ENCODE data around the gene NFATC2.

The NFATC2 gene

DNA sequence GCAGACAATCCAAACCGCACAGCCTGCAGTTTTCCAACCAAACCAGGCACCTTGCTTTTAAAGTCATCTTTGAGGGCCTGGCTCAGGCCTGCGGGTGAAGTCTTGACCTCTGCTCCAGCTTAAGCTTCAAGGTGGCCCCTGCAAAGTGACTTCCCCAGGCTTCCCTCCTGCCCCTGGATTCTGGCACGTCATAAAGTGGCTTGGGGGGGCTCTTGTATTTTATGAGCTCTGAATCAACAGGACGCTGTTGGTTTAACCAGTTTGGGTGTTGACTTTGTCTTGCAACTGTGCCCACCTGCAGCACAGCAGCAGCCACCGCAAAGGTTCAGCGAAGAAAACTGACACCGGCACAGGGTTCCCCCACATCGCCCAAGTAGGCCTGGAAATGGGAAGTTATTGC, 81.2 kb downstream of the NFATC2 start:
- Histone ChIP-seq H3K4me3 (ENCODE audit: insufficient read depth, low read length, poor library complexity, severe bottlenecking) (no peak overlapping the region), H3K9me2 (replicated peaks; ENCODE audit: insufficient read depth, low read length) (no peaks in the 10 kb centered on the region), H3K27ac (ENCODE audit: low read depth, low read length) (peak overlapping the region; percentile 96), H3K9ac (ENCODE audit: low read length) (peak overlapping the region; percentile 43), H3K9me3 (ENCODE audit: insufficient read depth, low read length) (no peaks in the 10 kb centered on the region), H3K4me2 (ENCODE audit: low read depth, low read length, poor library complexity, severe bottlenecking) (peak overlapping the region; percentile 57), H3K36me3 (ENCODE audit: low read length) (no peaks in the 10 kb centered on the region), H4K20me1 (ENCODE audit: low read depth, low read length) (no peaks in the 10 kb centered on the region), H3K79me2 (ENCODE audit: insufficient read depth, low read length) (no peaks in the 10 kb centered on the region), H2AFZ (ENCODE audit: low read depth, low read length, severe bottlenecking) (no peak overlapping the region), H3F3A (ENCODE audit: insufficient read depth) (peaks cover 14% of the 10 kb centered on the region; the same call in 1 of the 2 replicates), H3K27me3 (ENCODE audit: low read length) (no peaks in the 10 kb centered on the region)
- TF ChIP-seq, protein P1, sequence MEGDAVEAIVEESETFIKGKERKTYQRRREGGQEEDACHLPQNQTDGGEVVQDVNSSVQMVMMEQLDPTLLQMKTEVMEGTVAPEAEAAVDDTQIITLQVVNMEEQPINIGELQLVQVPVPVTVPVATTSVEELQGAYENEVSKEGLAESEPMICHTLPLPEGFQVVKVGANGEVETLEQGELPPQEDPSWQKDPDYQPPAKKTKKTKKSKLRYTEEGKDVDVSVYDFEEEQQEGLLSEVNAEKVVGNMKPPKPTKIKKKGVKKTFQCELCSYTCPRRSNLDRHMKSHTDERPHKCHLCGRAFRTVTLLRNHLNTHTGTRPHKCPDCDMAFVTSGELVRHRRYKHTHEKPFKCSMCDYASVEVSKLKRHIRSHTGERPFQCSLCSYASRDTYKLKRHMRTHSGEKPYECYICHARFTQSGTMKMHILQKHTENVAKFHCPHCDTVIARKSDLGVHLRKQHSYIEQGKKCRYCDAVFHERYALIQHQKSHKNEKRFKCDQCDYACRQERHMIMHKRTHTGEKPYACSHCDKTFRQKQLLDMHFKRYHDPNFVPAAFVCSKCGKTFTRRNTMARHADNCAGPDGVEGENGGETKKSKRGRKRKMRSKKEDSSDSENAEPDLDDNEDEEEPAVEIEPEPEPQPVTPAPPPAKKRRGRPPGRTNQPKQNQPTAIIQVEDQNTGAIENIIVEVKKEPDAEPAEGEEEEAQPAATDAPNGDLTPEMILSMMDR (IDR thresholded peaks at IDR 0.05; ENCODE audit: insufficient read depth, low read length, poor library complexity, severe bottlenecking): no peak
- TF ChIP-seq EZH2phosphoT487 (conservative IDR thresholded peaks at IDR 0.05; ENCODE audit: low read length): no peak

DNA sequence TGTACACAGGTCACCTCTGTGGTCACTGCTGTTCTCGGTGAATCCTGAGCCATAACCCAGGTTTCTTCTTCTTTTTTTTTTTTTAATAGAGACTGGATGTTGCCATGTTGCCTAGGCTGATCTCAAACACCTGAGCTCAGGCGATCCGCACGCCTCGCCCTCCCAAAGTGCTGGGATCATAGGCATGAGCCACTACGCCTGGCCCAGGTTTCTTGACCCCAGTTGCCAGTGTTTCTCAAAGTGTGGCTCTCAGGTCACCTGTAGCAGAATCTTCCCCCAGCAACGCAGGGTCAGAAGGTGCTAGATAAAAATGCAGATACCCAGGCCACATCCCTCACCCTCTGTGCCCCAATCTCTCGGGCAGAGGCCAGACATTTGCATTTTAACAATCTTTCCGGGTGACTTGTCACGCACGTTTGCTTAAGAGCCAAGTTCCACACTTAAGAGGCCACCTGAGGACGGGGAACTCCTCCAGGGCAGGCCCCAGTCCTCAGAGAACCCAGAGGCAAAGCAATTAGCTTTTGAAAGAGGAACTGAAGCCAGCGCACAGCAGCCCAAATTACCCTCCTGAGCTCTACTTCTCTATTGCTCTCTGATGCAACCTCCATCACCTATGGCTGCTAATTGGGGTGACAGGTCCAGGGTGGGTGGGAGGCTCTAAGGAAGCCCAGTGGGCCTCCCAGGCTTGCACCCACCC, 81.8 kb downstream of the NFATC2 start:
- H3F3A ChIP-seq (ENCODE audit: insufficient read depth): peaks cover 14% of the 10 kb centered on the region; the same call in 1 of the 2 replicates
- no peaks in the 10 kb centered on the region for H3K27me3 ChIP-seq (ENCODE audit: low read length)
- H3K9me3 ChIP-seq (ENCODE audit: insufficient read depth, low read length): no peaks in the 10 kb centered on the region
- TF ChIP-seq, protein P1 (IDR thresholded peaks at IDR 0.05; ENCODE audit: insufficient read depth, low read length, poor library complexity, severe bottlenecking): no peak
- no peak for TF ChIP-seq EZH2phosphoT487 (conservative IDR thresholded peaks at IDR 0.05; ENCODE audit: low read length)
- H3K9ac ChIP-seq (ENCODE audit: low read length): peak overlapping the region; percentile 43
- H3K4me3 ChIP-seq (ENCODE audit: insufficient read depth, low read length, poor library complexity, severe bottlenecking): no peak overlapping the region
- no peaks in the 10 kb centered on the region for H4K20me1 ChIP-seq (ENCODE audit: low read depth, low read length)
- H2AFZ ChIP-seq (ENCODE audit: low read depth, low read length, severe bottlenecking): no peak overlapping the region
- no peaks in the 10 kb centered on the region for H3K36me3 ChIP-seq (ENCODE audit: low read length)
- H3K27ac ChIP-seq (ENCODE audit: low read depth, low read length): peak overlapping the region; percentile 96
- H3K4me2 ChIP-seq (ENCODE audit: low read depth, low read length, poor library complexity, severe bottlenecking): peak overlapping the region; percentile 57
- no peaks in the 10 kb centered on the region for H3K79me2 ChIP-seq (ENCODE audit: insufficient read depth, low read length)
- H3K9me2 ChIP-seq (replicated peaks; ENCODE audit: insufficient read depth, low read length): no peaks in the 10 kb centered on the region

DNA sequence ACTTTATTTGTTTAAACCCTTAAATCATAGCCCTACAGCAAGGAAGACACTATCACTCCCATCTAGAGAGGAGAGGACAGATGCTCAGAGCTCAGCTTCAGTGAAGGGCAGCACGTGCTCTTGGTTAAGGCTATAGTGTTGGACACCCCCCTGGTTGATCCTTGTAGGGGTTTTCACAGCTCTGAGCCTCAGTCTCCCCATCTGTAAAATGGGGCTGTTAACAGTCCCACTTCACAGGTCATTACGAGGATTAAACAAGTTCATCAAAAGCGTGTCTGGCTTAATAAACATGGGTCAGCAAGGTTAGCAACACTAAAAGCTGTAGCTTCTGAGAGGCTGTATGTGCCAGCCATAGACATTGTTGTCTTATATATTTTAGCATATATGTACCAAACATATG, 82.4 kb downstream of the NFATC2 start:
- peak overlapping the region; percentile 96 for H3K27ac ChIP-seq (ENCODE audit: low read depth, low read length)
- H2AFZ ChIP-seq (ENCODE audit: low read depth, low read length, severe bottlenecking): no peak overlapping the region
- H4K20me1 ChIP-seq (ENCODE audit: low read depth, low read length): no peaks in the 10 kb centered on the region
- H3K9me3 ChIP-seq (ENCODE audit: insufficient read depth, low read length): no peaks in the 10 kb centered on the region
- no peaks in the 10 kb centered on the region for H3K36me3 ChIP-seq (ENCODE audit: low read length)
- H3K9me2 ChIP-seq (replicated peaks; ENCODE audit: insufficient read depth, low read length): no peaks in the 10 kb centered on the region
- H3K4me2 ChIP-seq (ENCODE audit: low read depth, low read length, poor library complexity, severe bottlenecking): peak overlapping the region; percentile 57
- no peak for TF ChIP-seq EZH2phosphoT487 (conservative IDR thresholded peaks at IDR 0.05; ENCODE audit: low read length)
- TF ChIP-seq, protein P1 (IDR thresholded peaks at IDR 0.05; ENCODE audit: insufficient read depth, low read length, poor library complexity, severe bottlenecking): no peak
- H3F3A ChIP-seq (ENCODE audit: insufficient read depth): peaks cover 14% of the 10 kb centered on the region; the same call in 1 of the 2 replicates
- H3K27me3 ChIP-seq (ENCODE audit: low read length): no peaks in the 10 kb centered on the region
- H3K9ac ChIP-seq (ENCODE audit: low read length): no peak overlapping the region
- H3K79me2 ChIP-seq (ENCODE audit: insufficient read depth, low read length): no peaks in the 10 kb centered on the region
- no peak overlapping the region for H3K4me3 ChIP-seq (ENCODE audit: insufficient read depth, low read length, poor library complexity, severe bottlenecking)

Measured in SU-DHL-6 (cell line).